GM19193 (cell line): Measurements from ENCODE around the gene ENPP7.

ENCODE experiments used
- POLR2A ChIP-seq: IDR thresholded peaks from 4 replicates; pipeline ENCODE4 v1.6.1; 2011; ENCODE audit not compliant: insufficient read depth, insufficient read length; ENCODE audit errors: extremely low read depth

ENPP7 gene

GRCh38 chr17:79737046-79737921 lies 6.5 kb downstream of the ENPP7 start:
- no peak for TF ChIP-seq POLR2A

- no peak for TF ChIP-seq POLR2A
Measured at GRCh38 chr17:79737922-79738578, 7.3 kb downstream of the ENPP7 start.

DNA sequence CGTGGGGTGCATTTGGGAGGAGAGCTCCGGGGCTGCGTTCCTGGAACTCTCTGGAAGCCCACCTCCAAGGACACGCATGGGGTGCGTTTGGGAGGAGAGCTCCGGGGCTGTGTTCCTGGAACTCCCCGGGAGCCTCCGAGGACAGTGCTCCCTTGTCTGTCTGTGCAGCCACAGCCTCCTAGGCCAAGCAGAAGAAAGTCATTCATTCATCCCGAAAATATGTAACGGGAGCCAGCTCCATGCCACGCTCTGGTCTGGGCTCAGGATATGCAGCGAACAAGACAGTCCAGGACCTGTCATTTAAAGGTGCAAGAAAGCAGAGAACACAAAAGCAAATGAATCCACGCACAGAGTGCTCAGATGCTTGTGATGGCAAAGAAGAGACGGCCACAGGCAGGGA lies 7.9 kb downstream of the ENPP7 start:
- no peak for TF ChIP-seq POLR2A

- no peak for TF ChIP-seq POLR2A
Measured at GRCh38 chr17:79739148-79740062, 8.7 kb downstream of the ENPP7 start.

DNA sequence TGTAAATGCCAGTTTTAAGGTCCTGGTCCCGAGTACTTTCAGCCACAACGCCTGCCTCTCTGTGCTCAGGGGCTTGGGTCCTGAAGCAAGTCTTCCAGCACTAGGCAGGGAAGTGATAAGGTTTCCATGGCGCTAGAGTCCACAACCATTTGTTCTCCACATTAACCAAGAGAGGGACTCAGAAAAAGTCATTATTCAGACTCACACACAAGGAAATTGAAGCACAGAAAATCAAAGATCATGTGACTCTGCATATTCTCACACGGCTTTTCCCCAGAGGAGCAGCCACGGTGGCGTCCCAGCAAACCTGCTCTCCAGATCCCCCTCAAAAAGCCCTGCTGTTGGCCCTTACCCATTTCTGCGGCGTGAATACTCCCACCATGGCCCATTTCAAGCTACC lies 9.7 kb downstream of the ENPP7 start:
- no peak for TF ChIP-seq POLR2A

GRCh38 chr17:79741401-79741750 lies 10.6 kb downstream of the ENPP7 start:
- TF ChIP-seq POLR2A, result no peak

- TF ChIP-seq POLR2A, result no peak
Measured at GRCh38 chr17:79741751-79742588, 11.2 kb downstream of the ENPP7 start.

- TF ChIP-seq POLR2A, result no peak
Measured at GRCh38 chr17:79742589-79742918, 11.8 kb downstream of the ENPP7 start.

DNA sequence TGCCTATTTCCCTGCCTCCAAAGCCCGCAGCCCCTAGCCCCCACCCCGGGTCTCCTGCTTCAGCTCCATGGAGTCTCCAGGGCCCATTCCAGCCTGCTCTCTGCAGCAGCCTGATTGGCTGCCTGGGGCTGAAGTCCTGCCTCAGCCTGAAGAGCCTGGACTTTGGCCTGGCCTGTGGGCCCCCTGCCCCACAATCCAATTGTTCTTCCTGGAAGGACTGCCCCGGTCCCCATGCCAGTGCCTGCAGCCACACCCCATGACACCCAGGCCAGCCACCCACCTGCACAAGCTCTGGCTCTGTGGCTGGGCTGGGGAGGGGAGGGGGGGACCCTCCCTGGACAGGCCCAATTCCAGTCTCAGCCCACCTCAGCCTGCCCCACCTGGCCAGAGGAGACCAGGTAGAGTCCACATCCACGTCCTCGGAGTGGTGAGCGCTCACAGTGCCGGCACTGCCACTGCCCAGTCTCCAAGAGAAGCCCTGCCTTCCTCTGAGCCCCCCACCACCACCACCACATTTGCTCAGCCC lies 12.3 kb downstream of the ENPP7 start:
- no peak for TF ChIP-seq POLR2A

GRCh38 chr17:79743614-79744013 lies 12.9 kb downstream of the ENPP7 start:
- no peak for TF ChIP-seq POLR2A

- TF ChIP-seq POLR2A, result no peak
Measured at GRCh38 chr17:79745641-79746105, 14.9 kb downstream of the ENPP7 start.

GRCh38 chr17:79746889-79747507 lies 16.3 kb downstream of the ENPP7 start:
- TF ChIP-seq POLR2A, result no peak

GRCh38 chr17:79747508-79748294 lies 17.0 kb downstream of the ENPP7 start:
- TF ChIP-seq POLR2A, result no peak

GRCh38 chr17:79748295-79749099 lies 17.8 kb downstream of the ENPP7 start:
- TF ChIP-seq POLR2A, result no peak
